ENCODE data around the gene GFI1.

GRCh38 chr1:92488416-92488815, 1.7 kb upstream of the GFI1 start:
- TF ChIP-seq POLR2A (IDR thresholded peaks at IDR 0.05; ENCODE audit: low read length): no peak
- no peak for TF ChIP-seq GATA1 (IDR thresholded peaks at IDR 0.05; ENCODE audit: low read depth, low read length)

Measured in erythroblast (primary cell).